ENCODE measurements around the gene STAT2. TPM values are rescaled to one million over a fixed set of nuclear protein-coding genes. Genes with fewer than 3 reads are reported as not detected.
A peak's percentile ranks its signal among the peaks of the same experiment; 100 is the strongest.

STAT2 gene
- total and polyA plus RNA-seq, 9 of the 15 experiments (the other 6 are each of a cell fraction or from before 2014, with no cell fraction given) = 15.5 to 46.9 (median 40.1) TPM

DNA sequence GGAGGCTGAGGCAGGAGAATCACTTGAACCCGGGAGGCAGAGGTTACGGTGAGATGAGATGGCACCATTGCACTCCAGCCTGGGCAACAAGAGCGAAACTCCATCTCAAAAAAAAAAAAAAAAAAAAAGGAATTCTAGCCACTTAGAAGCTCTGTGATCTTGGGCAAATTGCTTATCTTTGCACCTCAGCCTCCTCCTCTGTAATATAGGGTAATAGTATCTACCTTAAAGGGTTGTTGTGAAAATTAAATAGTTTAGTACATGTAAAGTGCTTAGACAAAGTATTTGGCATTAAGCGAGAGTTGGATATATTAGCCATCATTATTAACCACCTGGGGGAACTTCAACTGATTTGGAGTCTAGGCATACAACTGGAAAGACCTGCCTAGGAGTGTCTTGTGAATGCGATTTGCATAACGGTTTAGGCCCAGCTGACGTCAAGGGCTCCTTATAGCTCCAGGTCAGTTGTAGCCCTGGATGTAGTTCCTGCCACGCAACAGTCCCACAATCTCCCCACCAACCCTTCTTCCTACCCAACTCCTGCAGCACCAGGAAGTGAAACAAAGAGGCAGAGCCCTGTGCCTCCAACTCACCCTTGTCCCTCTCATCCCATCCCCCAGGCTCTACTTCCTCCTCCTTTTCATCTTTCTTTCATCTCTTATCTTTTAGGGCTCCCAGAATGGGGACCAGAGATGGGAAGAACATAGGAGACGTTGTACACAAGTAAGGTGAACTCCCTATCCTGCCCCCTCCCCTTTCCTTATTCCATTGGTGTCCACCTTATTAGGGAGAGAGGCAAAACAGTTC lies 23.3 kb downstream of the STAT2 start (continued):
- TF ChIP-seq, protein P1, sequence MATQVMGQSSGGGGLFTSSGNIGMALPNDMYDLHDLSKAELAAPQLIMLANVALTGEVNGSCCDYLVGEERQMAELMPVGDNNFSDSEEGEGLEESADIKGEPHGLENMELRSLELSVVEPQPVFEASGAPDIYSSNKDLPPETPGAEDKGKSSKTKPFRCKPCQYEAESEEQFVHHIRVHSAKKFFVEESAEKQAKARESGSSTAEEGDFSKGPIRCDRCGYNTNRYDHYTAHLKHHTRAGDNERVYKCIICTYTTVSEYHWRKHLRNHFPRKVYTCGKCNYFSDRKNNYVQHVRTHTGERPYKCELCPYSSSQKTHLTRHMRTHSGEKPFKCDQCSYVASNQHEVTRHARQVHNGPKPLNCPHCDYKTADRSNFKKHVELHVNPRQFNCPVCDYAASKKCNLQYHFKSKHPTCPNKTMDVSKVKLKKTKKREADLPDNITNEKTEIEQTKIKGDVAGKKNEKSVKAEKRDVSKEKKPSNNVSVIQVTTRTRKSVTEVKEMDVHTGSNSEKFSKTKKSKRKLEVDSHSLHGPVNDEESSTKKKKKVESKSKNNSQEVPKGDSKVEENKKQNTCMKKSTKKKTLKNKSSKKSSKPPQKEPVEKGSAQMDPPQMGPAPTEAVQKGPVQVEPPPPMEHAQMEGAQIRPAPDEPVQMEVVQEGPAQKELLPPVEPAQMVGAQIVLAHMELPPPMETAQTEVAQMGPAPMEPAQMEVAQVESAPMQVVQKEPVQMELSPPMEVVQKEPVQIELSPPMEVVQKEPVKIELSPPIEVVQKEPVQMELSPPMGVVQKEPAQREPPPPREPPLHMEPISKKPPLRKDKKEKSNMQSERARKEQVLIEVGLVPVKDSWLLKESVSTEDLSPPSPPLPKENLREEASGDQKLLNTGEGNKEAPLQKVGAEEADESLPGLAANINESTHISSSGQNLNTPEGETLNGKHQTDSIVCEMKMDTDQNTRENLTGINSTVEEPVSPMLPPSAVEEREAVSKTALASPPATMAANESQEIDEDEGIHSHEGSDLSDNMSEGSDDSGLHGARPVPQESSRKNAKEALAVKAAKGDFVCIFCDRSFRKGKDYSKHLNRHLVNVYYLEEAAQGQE (IDR thresholded peaks at IDR 0.05; ENCODE audit: borderline replicate concordance) = no peak
- TF ChIP-seq, protein P1 (CRISPR knock-in tag; IDR thresholded peaks at IDR 0.05; ENCODE audit: low read depth) = no peak
- TF ChIP-seq PHTF2 (CRISPR knock-in tag; IDR thresholded peaks at IDR 0.05) = no peak
- no peak for TF ChIP-seq SMAD3 (CRISPR knock-in tag; conservative IDR thresholded peaks at IDR 0.05)
- TF ChIP-seq CTBP1 (IDR thresholded peaks at IDR 0.05; ENCODE audit: borderline replicate concordance) = peak; percentile 81; the same call in 1 of the 2 replicates
- peak; percentile 18 for TF ChIP-seq MEIS2 (IDR thresholded peaks at IDR 0.05; ENCODE audit: partially characterized antibody)
- peak; percentile 56; the same call in 1 of the 2 replicates for TF ChIP-seq ZNF584 (CRISPR knock-in tag; IDR thresholded peaks at IDR 0.05; ENCODE audit: low read depth)
- TF ChIP-seq MECOM (CRISPR knock-in tag; IDR thresholded peaks at IDR 0.05) = 0 out of 2 replicates have a peak, but pooled peaks have one; percentile 0
- TF ChIP-seq GTF2E2 (tag; IDR thresholded peaks at IDR 0.05) = peak; percentile 64; the same call in 1 of the 2 replicates
- TF ChIP-seq, protein P2, sequence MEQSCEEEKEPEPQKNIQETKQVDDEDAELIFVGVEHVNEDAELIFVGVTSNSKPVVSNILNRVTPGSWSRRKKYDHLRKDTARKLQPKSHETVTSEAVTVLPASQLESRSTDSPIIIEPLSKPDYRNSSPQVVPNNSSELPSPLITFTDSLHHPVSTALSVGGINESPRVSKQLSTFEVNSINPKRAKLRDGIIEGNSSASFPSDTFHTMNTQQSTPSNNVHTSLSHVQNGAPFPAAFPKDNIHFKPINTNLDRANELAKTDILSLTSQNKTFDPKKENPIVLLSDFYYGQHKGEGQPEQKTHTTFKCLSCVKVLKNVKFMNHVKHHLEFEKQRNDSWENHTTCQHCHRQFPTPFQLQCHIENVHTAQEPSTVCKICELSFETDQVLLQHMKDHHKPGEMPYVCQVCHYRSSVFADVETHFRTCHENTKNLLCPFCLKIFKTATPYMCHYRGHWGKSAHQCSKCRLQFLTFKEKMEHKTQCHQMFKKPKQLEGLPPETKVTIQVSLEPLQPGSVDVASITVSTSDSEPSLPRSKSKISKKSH (CRISPR knock-in tag; IDR thresholded peaks at IDR 0.05) = no peak
- no peak for TF ChIP-seq PRMT5 (CRISPR knock-in tag; IDR thresholded peaks at IDR 0.05)

Measured in K562 (cell line).